Measurements from ENCODE around the gene TMEM229B.

GRCh38 chr14:67480011-67480410 lies 8.5 kb downstream of the TMEM229B start:
- no peak for TF ChIP-seq CTCF (IDR thresholded peaks at IDR 0.05; ENCODE audit: borderline replicate concordance, extremely low read depth, low read length, poor library complexity, severe bottlenecking)
- TF ChIP-seq EZH2 (IDR thresholded peaks at IDR 0.05; ENCODE audit: borderline replicate concordance, low read depth, low read length, severe bottlenecking), result no peak

Data from DND-41 (cell line).